AG04450 (cell line): ENCODE results near the gene SLC5A9. TPM values are rescaled to one million over a fixed set of nuclear protein-coding genes. Genes with fewer than 3 reads are reported as not detected.

Experiments used
- CTCF ChIA-PET: fragments of 300-600, 350-600 bp; formaldehyde crosslinking; extraction: SDS; loops from one replicate; lab custom pipeline; 2022; ENCODE audit warnings: antibody characterized with exemption, inconsistent platforms; lab: Charles Lee
- POLR2A ChIA-PET: fragments of 350-600 bp; formaldehyde crosslinking; extraction: SDS; loops from one replicate; lab custom pipeline; 2021; ENCODE audit warnings: antibody characterized with exemption, inconsistent platforms; lab: Yijun Ruan, JAX
- DNase-seq: peaks from one replicate; pipeline ENCODE4 v3.0.0-alpha.2; 2011; ENCODE audit warnings: low read depth, low spot score
- H3K27ac ChIP-seq: one replicate; pipeline ENCODE4 v1.5.1; 2012; ENCODE audit warnings: low read depth, low read length, control low read depth
- H3K27me3 ChIP-seq: one replicate; pipeline ENCODE4 v1.6.0; 2012; ENCODE audit warnings: low read length; ENCODE audit not compliant: control insufficient read depth, insufficient read depth
- H3K4me3 ChIP-seq: 2 replicates; pipeline ENCODE4 v1.5.1; 2011; ENCODE audit warnings: mild to moderate bottlenecking, low read depth, low read length, control low read depth
- H3K9me3 ChIP-seq: 2 replicates; pipeline ENCODE4 v1.5.1; 2012; ENCODE audit warnings: low read length; ENCODE audit not compliant: control insufficient read depth, insufficient read depth
- CTCF ChIP-seq: IDR thresholded peaks from 2 replicates; pipeline ENCODE4 v1.5.1; 2011; ENCODE audit warnings: low read depth, low read length, control low read depth, inconsistent platforms
- polyA plus RNA-seq: library from polyadenylated mRNA; depleted of rRNA; stranded (reverse); fragments of >200 nt; gene quantifications from 2 replicates; pipeline ENCODE4 v1.2.3, GENCODE V29; 2011

The SLC5A9 gene
- polyA plus RNA-seq, 1 experiment = not detected

- ChIA-PET CTCF (interaction anchor here (0.9 to 1.6 kb wide), 4 partner anchors 95 to 1027 kb away, joined by 3 to 4 read pairs (median 3); no protein-coding TSS in a partner anchor), POLR2A (no interaction called here)
- no peak for DNase-seq
- Histone ChIP-seq H3K9me3 (no peaks in the 10 kb centered on the region), H3K27me3 (no peaks in the 10 kb centered on the region), H3K4me3 (no peak overlapping the region), H3K27ac (no peak overlapping the region)
- no peak for TF ChIP-seq CTCF
These were observed 17.0 kb upstream of the SLC5A9 start for GRCh38 chr1:48205522-48205921.

GRCh38 chr1:48206371-48206770 is 16.1 kb upstream of the SLC5A9 start:
- ChIA-PET CTCF (interaction anchor here (0.9 kb wide), 1 partner anchor 97 kb away, joined by 3 read pairs; no protein-coding TSS in a partner anchor), POLR2A (no interaction called here)
- Histone ChIP-seq H3K27ac (no peak overlapping the region), H3K4me3 (no peak overlapping the region), H3K27me3 (no peaks in the 10 kb centered on the region), H3K9me3 (no peaks in the 10 kb centered on the region)
- no peak for TF ChIP-seq CTCF
- no peak for DNase-seq

- POLR2A ChIA-PET = no interaction called here
- DNase-seq = no peak
- no peak for TF ChIP-seq CTCF
- CTCF ChIA-PET = no interaction called here
- Histone ChIP-seq H3K9me3 (no peaks in the 10 kb centered on the region), H3K27ac (no peak overlapping the region), H3K27me3 (no peaks in the 10 kb centered on the region), H3K4me3 (no peak overlapping the region)
These were observed 15.4 kb upstream of the SLC5A9 start for GRCh38 chr1:48207131-48207530.

GRCh38 chr1:48207536-48208075 is 14.9 kb upstream of the SLC5A9 start:
- DNase-seq = no peak
- ChIA-PET POLR2A (no interaction called here), CTCF (no interaction called here)
- H3K27me3 ChIP-seq = no peaks in the 10 kb centered on the region
- H3K9me3 ChIP-seq = no peaks in the 10 kb centered on the region
- H3K4me3 ChIP-seq = no peak overlapping the region
- TF ChIP-seq CTCF = no peak
- no peak overlapping the region for H3K27ac ChIP-seq

GRCh38 chr1:48208251-48208650 is 14.3 kb upstream of the SLC5A9 start:
- DNase-seq = no peak
- POLR2A ChIA-PET = no interaction called here
- H3K27ac ChIP-seq = no peak overlapping the region
- TF ChIP-seq CTCF = no peak
- H3K27me3 ChIP-seq = no peaks in the 10 kb centered on the region
- H3K9me3 ChIP-seq = no peaks in the 10 kb centered on the region
- no peak overlapping the region for H3K4me3 ChIP-seq
- CTCF ChIA-PET = no interaction called here
